C4-2B (cell line): ENCODE measurements around the gene CCR9.

ENCODE experiments used
- CTCF ChIP-seq: fragments of 450-650 bp; conservative IDR thresholded peaks from 2 replicates; pipeline ENCODE4 v1.5.1; 2017; ENCODE audit warnings: mild to moderate bottlenecking
- ZFX ChIP-seq: fragments of 450-650 bp; IDR thresholded peaks from 2 replicates; pipeline ENCODE4 v1.6.1; 2017

GRCh38 chr3:45870099-45870498 lies 16.2 kb upstream of the CCR9 start:
- TF ChIP-seq CTCF (no peak), ZFX (no peak)
